Neural progenitor cell (in vitro differentiated cells): ENCODE data around the gene SMS. TPM values are rescaled to one million over a fixed set of nuclear protein-coding genes. Genes with fewer than 3 reads are reported as not detected.

Experiments used
- DNase-seq: peaks from one replicate; pipeline ENCODE4 v3.0.0-alpha.2; 2016; ENCODE audit warnings: low spot score
- H2AFZ ChIP-seq: fragments of 200-600 bp; sonication (generic); replicated peaks from 2 replicates; pipeline ENCODE4 v1.6.1; 2016; ENCODE audit warnings: antibody characterized with exemption
- H3F3A ChIP-seq: fragments of 200-600 bp; sonication (generic); 2 replicates; pipeline ENCODE4 v1.6.1; 2016; ENCODE audit warnings: antibody characterized with exemption, low read depth
- H3K27ac ChIP-seq: fragments of 200-600 bp; sonication (generic); 2 replicates; pipeline ENCODE4 v1.5.1; 2016; ENCODE audit warnings: mild to moderate bottlenecking
- H3K27me3 ChIP-seq: fragments of 200-600 bp; sonication (generic); 2 replicates; pipeline ENCODE4 v1.6.1; 2016; ENCODE audit warnings: mild to moderate bottlenecking, moderate library complexity
- H3K36me3 ChIP-seq: fragments of 200-600 bp; sonication (generic); 2 replicates; pipeline ENCODE4 v1.5.1; 2016
- H3K4me1 ChIP-seq: fragments of 200-600 bp; sonication (generic); 2 replicates; pipeline ENCODE4 v1.6.1; 2016; ENCODE audit warnings: mixed run types
- H3K4me2 ChIP-seq: fragments of 200-600 bp; sonication (generic); 2 replicates; pipeline ENCODE4 v1.6.1; 2016
- H3K4me3 ChIP-seq: fragments of 200-600 bp; sonication (generic); 2 replicates; pipeline ENCODE4 v1.5.1; 2016
- H3K79me2 ChIP-seq: fragments of 200-600 bp; sonication (generic); 2 replicates; pipeline ENCODE4 v1.6.1; 2016; ENCODE audit warnings: low read depth
- H3K9ac ChIP-seq: fragments of 200-600 bp; sonication (generic); 2 replicates; pipeline ENCODE4 v1.6.1; 2016
- H3K9me3 ChIP-seq: fragments of 200-600 bp; sonication (generic); 2 replicates; pipeline ENCODE4 v1.5.1; 2016; ENCODE audit warnings: low read depth
- H4K20me1 ChIP-seq: fragments of 200-600 bp; sonication (generic); 2 replicates; pipeline ENCODE4 v1.6.1; 2016; ENCODE audit warnings: low read depth
- H3K27ac Mint-ChIP-seq: 3 replicates; pipeline ENCODE4 v1.8.0; 2021; ENCODE audit warnings: mixed read lengths
- H3K27me3 Mint-ChIP-seq: 2 replicates; pipeline ENCODE4 v1.8.0; 2022; ENCODE audit warnings: low read depth, mild to moderate bottlenecking, inconsistent platforms, moderate library complexity, mixed read lengths; ENCODE audit not compliant: insufficient read depth
- H3K36me3 Mint-ChIP-seq: 3 replicates; pipeline ENCODE4 v1.8.0; 2021; ENCODE audit warnings: mixed read lengths
- H3K4me1 Mint-ChIP-seq: 3 replicates; pipeline ENCODE4 v1.8.0; 2021; ENCODE audit warnings: mixed read lengths
- H3K4me3 Mint-ChIP-seq: 3 replicates; pipeline ENCODE4 v1.8.0; 2021; ENCODE audit warnings: mild to moderate bottlenecking, moderate library complexity, mixed read lengths
- H3K9me3 Mint-ChIP-seq: 3 replicates; pipeline ENCODE4 v1.8.0; 2020; ENCODE audit warnings: mixed read lengths
- CTCF ChIP-seq: fragments of 200-600 bp; sonication (generic); IDR thresholded peaks from 2 replicates; pipeline ENCODE4 v1.5.1; 2017; ENCODE audit warnings: antibody characterized with exemption, mild to moderate bottlenecking
- EZH2 ChIP-seq: fragments of 200-600 bp; sonication (generic); IDR thresholded peaks from 2 replicates; pipeline ENCODE4 v1.6.1; 2017; ENCODE audit warnings: antibody characterized with exemption, mild to moderate bottlenecking, moderate library complexity
- EZH2phosphoT487 ChIP-seq: fragments of 200-600 bp; sonication (generic); IDR thresholded peaks from 2 replicates; pipeline ENCODE4 v1.6.1; 2017; ENCODE audit warnings: antibody characterized with exemption
- total RNA-seq: library from RNA; depleted of rRNA; stranded (reverse); fragments of >200 nt; gene quantifications from 2 replicates; pipeline ENCODE4 v1.2.3, GENCODE V29; 2015; ENCODE audit warnings: low replicate concordance

Gene SMS
- total RNA-seq, 1 donor from 2014 or later, result 142 TPM

GRCh38 chrX:21959362-21960051 is 19.0 kb downstream of the SMS start:
- no peaks in the 10 kb centered on the region for H3K27me3 Mint-ChIP-seq
- Histone ChIP-seq H2AFZ (no peak overlapping the region), H3K27me3 (no peaks in the 10 kb centered on the region), H3K27ac (no peak overlapping the region), H3K9ac (no peak overlapping the region), H3K79me2 (peaks cover 100% of the 10 kb centered on the region), H3K36me3 (no peaks in the 10 kb centered on the region), H3K4me1 (no peaks in the 10 kb centered on the region), H3K9me3 (no peaks in the 10 kb centered on the region), H3F3A (no peaks in the 10 kb centered on the region), H3K4me2 (no peak overlapping the region), H4K20me1 (no peaks in the 10 kb centered on the region), H3K4me3 (no peak overlapping the region)
- peak overlapping the region; percentile 50 for H3K27ac Mint-ChIP-seq
- H3K4me3 Mint-ChIP-seq, result no peak overlapping the region
- peaks cover 11% of the 10 kb centered on the region for H3K4me1 Mint-ChIP-seq
- DNase-seq, result no peak
- peaks cover 44% of the 10 kb centered on the region for H3K36me3 Mint-ChIP-seq
- TF ChIP-seq CTCF (no peak), EZH2phosphoT487 (no peak), EZH2 (no peak)
- peaks cover 33% of the 10 kb centered on the region for H3K9me3 Mint-ChIP-seq

- no peak overlapping the region for H3K27ac Mint-ChIP-seq
- peaks cover 37% of the 10 kb centered on the region for H3K36me3 Mint-ChIP-seq
- Histone ChIP-seq H3K27ac (no peak overlapping the region), H3K36me3 (no peaks in the 10 kb centered on the region), H3F3A (no peaks in the 10 kb centered on the region), H3K4me3 (no peak overlapping the region), H3K4me1 (no peaks in the 10 kb centered on the region), H3K27me3 (no peaks in the 10 kb centered on the region), H2AFZ (no peak overlapping the region), H3K79me2 (peaks cover 98% of the 10 kb centered on the region), H3K9ac (no peak overlapping the region), H4K20me1 (no peaks in the 10 kb centered on the region), H3K9me3 (no peaks in the 10 kb centered on the region), H3K4me2 (no peak overlapping the region)
- H3K4me3 Mint-ChIP-seq, result no peak overlapping the region
- H3K27me3 Mint-ChIP-seq, result no peaks in the 10 kb centered on the region
- TF ChIP-seq EZH2phosphoT487, result no peak
- no peak for TF ChIP-seq CTCF
- TF ChIP-seq EZH2, result no peak
- DNase-seq, result no peak
- H3K9me3 Mint-ChIP-seq, result peaks cover 24% of the 10 kb centered on the region
- H3K4me1 Mint-ChIP-seq, result peaks cover 11% of the 10 kb centered on the region
Observed at GRCh38 chrX:21960569-21961541, 20.3 kb downstream of the SMS start.

- H3F3A ChIP-seq, result no peaks in the 10 kb centered on the region
- no peak for DNase-seq
- H3K4me2 ChIP-seq, result no peak overlapping the region
- H3K9ac ChIP-seq, result no peak overlapping the region
- peaks cover 92% of the 10 kb centered on the region for H3K79me2 ChIP-seq
- Mint-ChIP-seq H3K9me3 (peaks cover 20% of the 10 kb centered on the region), H3K27me3 (no peaks in the 10 kb centered on the region), H3K4me1 (peaks cover 11% of the 10 kb centered on the region), H3K4me3 (no peak overlapping the region), H3K36me3 (peaks cover 41% of the 10 kb centered on the region), H3K27ac (no peak overlapping the region)
- H3K36me3 ChIP-seq, result no peaks in the 10 kb centered on the region
- no peaks in the 10 kb centered on the region for H3K4me1 ChIP-seq
- H3K9me3 ChIP-seq, result no peaks in the 10 kb centered on the region
- no peak overlapping the region for H3K27ac ChIP-seq
- H3K27me3 ChIP-seq, result no peaks in the 10 kb centered on the region
- TF ChIP-seq EZH2 (no peak), EZH2phosphoT487 (no peak), CTCF (no peak)
- H3K4me3 ChIP-seq, result no peak overlapping the region
- no peak overlapping the region for H2AFZ ChIP-seq
- no peaks in the 10 kb centered on the region for H4K20me1 ChIP-seq
Observed at GRCh38 chrX:21962361-21962760, 21.9 kb downstream of the SMS start.
